Dermis blood vessel endothelial cell (primary cell): ENCODE data around the gene ZNF593OS. TPM values are rescaled to one million over a fixed set of nuclear protein-coding genes. Genes with fewer than 3 reads are reported as not detected.

Experiments
- DNase-seq: peaks from one replicate; pipeline ENCODE4 v3.0.0; 2010
- total RNA-seq: library from RNA; depleted of rRNA; stranded (reverse); fragments of >200 nt; gene quantifications from 2 replicates; pipeline ENCODE4 v1.2.3, GENCODE V29; 2014

Gene ZNF593OS
- total RNA-seq, 1 donor from 2014 or later = not detected

GRCh38 chr1:26158908-26159742, 12.5 kb downstream of the ZNF593OS start, which contains the start of gene FAM110D:
Gene FAM110D (plus strand): TSS chr1:26159079. CDS start chr1:26161292, 2,213 bp downstream.
- DNase-seq = peak; percentile 50

- no peak for DNase-seq
These were observed 13.2 kb downstream of the ZNF593OS start for GRCh38 chr1:26158271-26158907.

- DNase-seq = peak; percentile 79
These were observed 15.2 kb downstream of the ZNF593OS start for GRCh38 chr1:26156285-26157038.

- DNase-seq = peak; percentile 31
These were observed 16.0 kb downstream of the ZNF593OS start for GRCh38 chr1:26155370-26156284.

GRCh38 chr1:26154750-26155149, 16.9 kb downstream of the ZNF593OS start:
- peak; percentile 45 for DNase-seq

GRCh38 chr1:26153966-26154532, 17.6 kb downstream of the ZNF593OS start:
- DNase-seq = no peak

- DNase-seq = no peak
These were observed 22.7 kb downstream of the ZNF593OS start for GRCh38 chr1:26148887-26149286.

GRCh38 chr1:26145960-26146294, 25.7 kb downstream of the ZNF593OS start:
- DNase-seq = no peak

GRCh38 chr1:26145041-26145959, 26.3 kb downstream of the ZNF593OS start:
- peak; percentile 92 for DNase-seq

- DNase-seq = no peak
These were observed 29.5 kb downstream of the ZNF593OS start for GRCh38 chr1:26142159-26142558.

- DNase-seq = no peak
These were observed 32.6 kb downstream of the ZNF593OS start for GRCh38 chr1:26138974-26139558.

GRCh38 chr1:26134466-26134865, 37.2 kb downstream of the ZNF593OS start:
- DNase-seq = no peak

- DNase-seq = no peak
These were observed 38.8 kb downstream of the ZNF593OS start for GRCh38 chr1:26132834-26133167.

- no peak for DNase-seq
These were observed 39.4 kb downstream of the ZNF593OS start for GRCh38 chr1:26132128-26132833.

- DNase-seq = no peak
These were observed 40.9 kb downstream of the ZNF593OS start for GRCh38 chr1:26130695-26131094.

GRCh38 chr1:26129778-26130177, 41.9 kb downstream of the ZNF593OS start:
- no peak for DNase-seq

GRCh38 chr1:26127235-26128163, 44.1 kb downstream of the ZNF593OS start:
- peak; percentile 42 for DNase-seq

GRCh38 chr1:26126321-26127084, 45.1 kb downstream of the ZNF593OS start:
- DNase-seq = no peak
